ENCODE data around the gene GLTP. TPM values are rescaled to one million over a fixed set of nuclear protein-coding genes. Genes with fewer than 3 reads are reported as not detected.
A peak's percentile ranks its signal among the peaks of the same experiment; 100 is the strongest.

GLTP gene
- total RNA-seq (2016; rRNA removed; fragmentation: Illumina TruSeq; extraction: Trizol): 12.9 and 13.0 TPM in 2 replicates
- total RNA-seq (2016; cell fraction: cytosol; rRNA removed; fragmentation: Illumina TruSeq; extraction: Trizol; ENCODE audit: low read depth): 14.4 and 15.2 TPM in 2 replicates
- 12.4 and 12.7 TPM in 2 replicates for total RNA-seq (2016; cell fraction: insoluble cytoplasmic fraction; rRNA removed; fragmentation: Illumina TruSeq; extraction: Trizol)
- 34.8 and 35.0 TPM in 2 replicates for total RNA-seq (2016; cell fraction: membrane; rRNA removed; fragmentation: Illumina TruSeq; extraction: Trizol)
- total RNA-seq (2016; cell fraction: nucleus; rRNA removed; fragmentation: Illumina TruSeq; extraction: Trizol): 4.4 and 5.2 TPM in 2 replicates
- polyA plus RNA-seq (2011; rRNA removed): 10.7 and 11.5 TPM in 2 replicates
- polyA plus RNA-seq (2011; cell fraction: cytosol; rRNA removed): 10.9 and 11.5 TPM in 2 replicates
- polyA plus RNA-seq (2011; cell fraction: nucleus; rRNA removed): 3.4 and 4.3 TPM in 2 replicates
- polyA plus RNA-seq (2012): 12.3 and 13.7 TPM in 2 replicates
- polyA plus RNA-seq (2016; cell fraction: cytosol; fragmentation: Illumina TruSeq; extraction: Trizol; ENCODE audit: low read depth): 20.7 and 21.8 TPM in 2 replicates
- 17.9 TPM in 2 replicates for polyA plus RNA-seq (2016; cell fraction: insoluble cytoplasmic fraction; fragmentation: Illumina TruSeq; extraction: Trizol; ENCODE audit: low read depth)
- 36.8 and 38.1 TPM in 2 replicates for polyA plus RNA-seq (2016; cell fraction: membrane; fragmentation: Illumina TruSeq; extraction: Trizol; ENCODE audit: low read depth)
- polyA plus RNA-seq (2016; cell fraction: nucleus; fragmentation: Illumina TruSeq; extraction: Trizol; ENCODE audit: insufficient read depth, low read depth): 10.2 and 10.4 TPM in 2 replicates
- 25.4 and 50.4 TPM in 2 replicates for polyA minus RNA-seq (2011; rRNA and poly(A)+ RNA removed; ENCODE audit: low replicate concordance)
- polyA minus RNA-seq (2011; cell fraction: cytosol; rRNA and poly(A)+ RNA removed): 16.7 and 19.5 TPM in 2 replicates
- 2.4 and 3.9 TPM in 2 replicates for polyA minus RNA-seq (2011; cell fraction: nucleus; rRNA and poly(A)+ RNA removed)
- percentile 53 among the genes with signal in this experiment for Bru-seq, nascent RNA
- BruChase-seq, experiment 1, labeled RNA remaining after a 6-hour chase: percentile 73 among the genes with signal in this experiment
- BruChase-seq, experiment 2, labeled RNA remaining after a 2-hour chase: percentile 59 among the genes with signal in this experiment
- long read RNA-seq, experiment 1, transcript GLTP-201 (5 exons, 2,356 nt): major isoform, 20 of 53 reads
- long read RNA-seq, experiment 1, partial matches to known transcripts: 0 of 53 reads
- long read RNA-seq, experiment 1, other reads (novel, unspliced or antisense): 32 of 53 reads
- long read RNA-seq, experiment 2, transcript GLTP-201 (5 exons, 2,356 nt): major isoform, 10 of 27 reads
- long read RNA-seq, experiment 2, partial matches to known transcripts: 0 of 27 reads
- long read RNA-seq, experiment 2, other reads (novel, unspliced or antisense): 16 of 27 reads

- no TSS peak for BruUV-seq (replicated peaks)
- Histone ChIP-seq H3K27me3 (ENCODE audit: control insufficient read depth in 1 of 2, insufficient read depth in 2 of 2, low read length in 2 of 2) (peaks cover 0 to 9% of the 10 kb centered on the region in 2 experiments; a peak in 2 of 5 replicates), H3K27ac (ENCODE audit: extremely low read length, insufficient read depth, low read length) (no peak within 1 kb of the TSS), H2AFZ (ENCODE audit: low read length) (peak within 1 kb of the TSS; percentile 87), H3K4me3 (replicated peaks in 1 of 3; ENCODE audit: insufficient read depth in 1 of 3, low read depth in 2 of 3, low read length in 3 of 3) (peak within 1 kb of the TSS; percentile 73 to 92 (median 80)), H3K79me2 (ENCODE audit: insufficient read depth, low read length) (peaks cover 7% of the 10 kb centered on the region), H3K4me2 (ENCODE audit: low read depth, low read length) (peak within 1 kb of the TSS; percentile 100), H4K20me1 (ENCODE audit: insufficient read depth, low read length) (no peaks in the 10 kb centered on the region), H3K9me3 (ENCODE audit: low read length) (no peaks in the 10 kb centered on the region), H3K36me3 (replicated peaks in 1 of 2; ENCODE audit: control insufficient read depth in 1 of 2, insufficient read depth in 2 of 2, low read length in 2 of 2) (no peaks in the 10 kb centered on the region), H3K9ac (ENCODE audit: insufficient read depth, low read depth, low read length) (peak within 1 kb of the TSS; percentile 75), H3K4me1 (ENCODE audit: insufficient read depth, low read length) (peaks cover 58% of the 10 kb centered on the region)
- intact Hi-C loops (cut with micrococcal nuclease; ENCODE audit: unreplicated experiment): loop anchor here (1.0 kb wide), 1 partner anchor 27 kb away; no protein-coding TSS in a partner anchor
- FAIRE-seq: no peak
- peak; percentile 93 for ATAC-seq
- peak; percentile 58 for DNase-seq (ENCODE audit: low spot score)
- CTCF ChIA-PET (ENCODE audit: low intra/inter-chr PET ratio, low total read pairs): interaction anchor here (1.0 to 2.3 kb wide), 3 partner anchors 27 to 75 kb away, joined by 3 to 32 read pairs (median 8); no protein-coding TSS in a partner anchor
- POLR2A ChIA-PET: interaction anchor here (1.6 kb wide), 1 partner anchor 16 kb away, joined by 6 read pairs; no protein-coding TSS in a partner anchor
- WGBS (ENCODE audit: low lambda C conversion rate): 0% methylated on average over 7 of the region's 92 CpGs
- in situ Hi-C loops (cut with HindIII; ENCODE audit: extremely low pct_ligation_motif_present, low pct_unique_long_range_greater_than_20kb): loop anchor here (5.0 kb wide), 1 partner anchor 33 kb away; no protein-coding TSS in a partner anchor
- peak; percentile 3; the same call in 1 of the 2 replicates for TF ChIP-seq BORCS8-MEF2B (CRISPR knock-in tag; IDR thresholded peaks at IDR 0.05)
- peak; percentile 81 for TF ChIP-seq HOXA3 (CRISPR knock-in tag; IDR thresholded peaks at IDR 0.05)
- peak; percentile 63 for TF ChIP-seq GABPA (IDR thresholded peaks at IDR 0.05; ENCODE audit: low read depth, low read length)
- TF ChIP-seq GABPA (CRISPR knock-in tag; IDR thresholded peaks at IDR 0.05; ENCODE audit: low read depth): no peak
- 0 out of 2 replicates have a peak, but pooled peaks have one; percentile 34 for TF ChIP-seq MEIS1 (CRISPR knock-in tag; IDR thresholded peaks at IDR 0.05; ENCODE audit: borderline replicate concordance)
- 0 out of 2 replicates have a peak, but pooled peaks have one; percentile 20 for TF ChIP-seq PATZ1 (CRISPR knock-in tag; IDR thresholded peaks at IDR 0.05)
- no peak for TF ChIP-seq ZBTB34 (CRISPR knock-in tag; IDR thresholded peaks at IDR 0.05)
- TF ChIP-seq ZNF687 (CRISPR knock-in tag; IDR thresholded peaks at IDR 0.05): peak; percentile 61
Observed at GRCh38 chr12:109880043-109880931, at the start of gene GLTP. GLTP (minus strand) TSS chr12:109880541; CDS start chr12:109880374, 167 bp downstream.
